Urothelium cell line (cell line): Measurements from ENCODE around the gene USP7.
"Not testable (repeated sequence)": the region's sequence is repeated elsewhere in the genome, so short reads cannot be mapped to it uniquely, and the experiment has no call there.

Experiments
- DNase-seq: peaks from one replicate; pipeline ENCODE4 v3.0.0; 2011; ENCODE audit warnings: low spot score, mixed read lengths
- FAIRE-seq: peaks from 2 replicates; lab custom pipeline; 2011; peaks lifted over from hg19 to GRCh38; lab: Jason Lieb, UNC

Gene USP7

DNA sequence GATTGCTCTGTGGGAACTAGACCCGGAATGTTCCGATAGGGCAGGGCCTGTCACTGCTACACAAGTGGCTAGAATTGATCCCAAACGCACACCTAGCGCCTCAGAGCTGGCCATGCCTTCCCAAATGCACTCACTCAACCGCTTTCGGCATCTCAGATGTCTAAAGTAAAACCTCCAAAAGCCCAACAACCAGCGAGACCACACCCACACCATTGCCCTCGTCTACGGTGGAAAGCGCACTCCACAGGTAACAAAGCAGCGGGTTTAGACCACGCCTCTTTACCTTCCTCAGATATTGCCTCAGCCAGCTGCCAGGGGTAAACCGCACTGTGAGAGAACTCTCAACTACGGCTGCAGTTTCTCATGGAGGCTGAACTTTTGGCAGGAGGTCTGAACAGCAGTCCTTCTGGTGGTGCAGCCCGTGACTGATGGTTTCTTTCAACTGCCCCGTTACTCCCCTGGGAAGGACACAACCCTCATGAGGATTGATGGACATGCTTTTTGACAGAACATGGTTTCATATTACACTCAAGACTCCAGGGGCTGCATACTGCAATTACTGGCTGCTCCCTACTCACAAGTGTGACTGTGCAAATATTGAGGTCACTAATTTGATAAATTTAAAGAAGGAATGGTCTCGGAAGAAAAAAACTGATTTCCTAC, 34.5 kb downstream of the USP7 start:
- no peak for DNase-seq
- FAIRE-seq: no peak

DNA sequence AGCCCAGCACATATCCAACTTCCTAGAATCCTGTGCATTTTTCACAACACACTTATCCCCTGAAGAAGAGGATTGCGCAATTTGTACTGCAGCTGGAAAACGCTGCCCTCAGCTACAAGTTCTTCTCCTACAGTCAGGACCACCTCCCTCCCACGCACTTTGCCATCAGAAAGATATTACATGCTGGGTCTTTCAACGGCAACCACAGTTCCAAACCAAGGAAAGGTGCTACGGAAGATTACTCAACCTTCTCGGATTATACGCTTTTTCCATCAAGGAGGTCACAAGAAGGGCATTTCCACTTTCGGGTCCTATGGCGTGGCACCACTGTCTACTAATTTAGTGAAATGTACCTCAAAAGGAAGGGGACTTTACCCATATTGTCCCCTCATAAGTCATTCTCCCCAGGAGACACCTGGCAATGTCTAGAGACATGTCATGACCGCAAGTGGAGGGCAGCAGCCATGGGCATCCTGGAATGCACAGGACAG, 35.2 kb downstream of the USP7 start:
- FAIRE-seq (no peak), DNase-seq (no peak)

DNA sequence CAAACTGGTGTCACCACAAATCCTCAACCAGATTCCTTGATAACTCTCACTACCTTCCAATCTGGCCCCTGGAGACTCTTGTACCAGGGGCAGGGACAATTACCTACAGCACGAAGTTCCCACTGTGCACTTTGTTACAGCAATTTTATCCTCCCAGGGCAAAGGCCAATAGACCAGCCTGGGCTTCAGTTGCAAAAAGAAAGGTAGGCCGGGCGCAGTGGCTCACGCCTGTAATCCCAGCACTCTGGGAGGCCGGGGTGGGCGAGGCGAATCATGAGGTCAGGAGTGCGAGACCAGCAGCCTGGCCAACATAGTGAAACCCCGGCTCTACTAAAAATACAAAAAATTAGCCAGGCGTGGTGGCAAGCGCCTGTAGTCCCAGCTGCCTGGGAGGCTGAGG, 36.9 kb downstream of the USP7 start:
- DNase-seq (no peak), FAIRE-seq (no peak)

DNA sequence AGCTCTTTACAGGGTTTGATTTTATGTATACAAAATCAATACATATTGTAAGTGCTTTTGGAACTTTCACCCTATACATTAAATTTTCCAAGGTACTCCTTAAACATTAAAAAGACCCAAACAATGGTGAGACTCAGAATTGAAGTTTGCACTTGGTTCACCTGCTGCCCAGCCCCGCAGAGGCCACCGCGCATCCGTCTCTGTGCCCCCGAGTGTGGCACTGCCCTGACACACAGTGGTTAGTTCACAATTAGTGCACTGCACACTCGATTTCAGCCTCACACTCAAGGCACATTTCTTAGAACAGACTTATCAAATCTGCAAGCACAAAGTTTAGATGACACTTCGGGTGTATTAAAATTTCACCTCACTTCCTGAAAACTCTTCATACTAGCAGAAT, 38.3 kb downstream of the USP7 start:
- no peak for FAIRE-seq
- no peak for DNase-seq

DNA sequence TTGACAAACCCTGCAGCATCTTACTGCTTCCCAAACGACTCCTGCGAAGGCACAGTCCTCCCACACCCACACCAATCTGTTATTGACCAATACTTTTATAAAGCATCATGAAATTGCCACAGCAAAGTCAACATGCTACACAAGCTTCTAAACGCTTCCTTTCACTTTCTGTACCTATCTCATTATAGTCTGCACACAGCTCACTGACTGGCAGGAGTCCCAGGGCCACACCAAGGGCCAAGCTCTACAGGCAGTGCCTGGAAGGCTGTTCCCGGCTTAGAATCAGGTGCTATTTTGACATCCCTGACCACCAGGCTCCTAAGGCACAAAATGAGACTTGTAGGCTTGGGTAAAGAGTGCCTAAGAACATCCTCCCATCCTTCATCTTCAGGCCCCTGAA, 39.5 kb downstream of the USP7 start:
- FAIRE-seq: no peak
- no peak for DNase-seq

DNA sequence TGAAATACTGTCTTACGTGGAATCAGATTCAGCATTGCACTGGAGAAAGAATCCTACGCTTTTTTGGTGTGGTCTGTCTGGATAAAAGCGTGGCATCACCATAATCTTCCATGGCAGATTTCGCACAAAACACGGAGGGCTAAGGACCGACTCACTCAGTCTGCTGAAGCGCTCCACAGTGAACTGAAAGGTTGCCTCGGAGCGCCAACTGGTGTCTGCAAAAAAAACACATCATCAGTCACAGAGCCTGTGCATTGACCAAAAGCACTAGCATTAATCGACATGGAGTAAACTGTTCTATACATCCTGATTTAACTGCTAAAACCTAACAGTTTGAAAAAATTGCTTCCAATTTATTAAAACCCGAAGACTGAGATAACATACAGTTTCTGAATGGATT, 40.5 kb downstream of the USP7 start:
- FAIRE-seq (no peak), DNase-seq (no peak)

DNA sequence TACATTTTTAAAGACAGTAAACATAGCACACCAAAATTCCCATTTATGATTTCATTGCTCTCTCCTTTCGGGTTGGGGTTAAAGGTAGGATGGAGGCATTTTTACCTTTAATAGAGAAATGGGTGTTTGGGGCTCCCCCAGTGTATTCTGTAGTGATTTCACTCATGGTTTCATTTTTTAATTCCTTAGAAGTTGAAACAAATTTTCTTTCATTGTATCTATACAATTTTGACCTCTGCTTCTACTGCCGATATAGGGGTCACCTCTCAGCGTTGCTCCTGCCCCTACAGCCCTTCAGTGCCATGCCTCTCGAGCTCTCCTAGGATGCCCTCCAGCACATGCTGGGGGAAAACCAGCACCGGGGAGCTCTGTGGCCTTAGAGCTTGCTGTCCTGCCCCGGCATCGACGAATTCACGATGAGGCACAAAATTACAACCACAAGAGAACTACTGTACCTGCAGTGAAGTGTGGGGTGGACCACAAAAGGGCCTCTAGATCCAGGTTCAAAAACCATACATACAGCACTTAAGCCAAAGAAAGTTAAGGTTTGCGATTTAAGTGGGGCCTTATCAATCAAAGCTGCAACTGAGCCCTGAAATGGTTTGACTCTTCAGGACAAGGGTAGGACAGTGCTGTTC, 42.2 kb downstream of the USP7 start:
- no peak for FAIRE-seq
- no peak for DNase-seq

DNA sequence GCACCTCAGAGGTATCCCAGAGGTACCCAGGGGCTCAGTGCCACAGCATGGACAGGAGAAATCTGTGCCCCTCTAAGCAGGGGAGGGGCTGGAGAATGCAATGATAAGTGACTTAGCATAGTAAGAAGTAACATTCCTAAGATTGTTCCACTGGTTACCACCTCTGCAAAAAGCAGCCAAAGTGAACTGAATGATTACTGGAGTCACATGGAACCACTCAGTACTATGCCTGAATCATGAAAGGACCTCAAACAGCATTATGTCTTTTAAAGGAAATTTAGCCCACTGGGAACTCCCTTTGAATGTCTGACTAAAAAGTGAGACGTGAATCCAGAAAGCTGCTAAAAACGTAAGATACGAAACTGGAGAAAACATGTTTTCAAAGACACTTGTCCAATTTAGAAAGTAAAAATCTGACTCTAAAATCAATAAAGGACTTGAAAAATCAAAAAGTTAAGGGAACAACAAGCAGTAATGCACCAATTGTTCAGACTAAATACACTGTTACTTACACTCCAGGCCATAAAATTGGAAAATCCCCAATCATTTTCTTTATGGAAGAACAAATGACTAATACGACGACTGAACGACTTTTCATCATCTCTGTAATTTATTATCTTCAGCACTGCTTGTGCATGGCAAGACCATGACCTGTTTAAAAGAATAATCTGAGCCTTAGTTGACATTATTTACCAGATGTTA, 42.9 kb downstream of the USP7 start:
- FAIRE-seq (no peak), DNase-seq (no peak)

DNA sequence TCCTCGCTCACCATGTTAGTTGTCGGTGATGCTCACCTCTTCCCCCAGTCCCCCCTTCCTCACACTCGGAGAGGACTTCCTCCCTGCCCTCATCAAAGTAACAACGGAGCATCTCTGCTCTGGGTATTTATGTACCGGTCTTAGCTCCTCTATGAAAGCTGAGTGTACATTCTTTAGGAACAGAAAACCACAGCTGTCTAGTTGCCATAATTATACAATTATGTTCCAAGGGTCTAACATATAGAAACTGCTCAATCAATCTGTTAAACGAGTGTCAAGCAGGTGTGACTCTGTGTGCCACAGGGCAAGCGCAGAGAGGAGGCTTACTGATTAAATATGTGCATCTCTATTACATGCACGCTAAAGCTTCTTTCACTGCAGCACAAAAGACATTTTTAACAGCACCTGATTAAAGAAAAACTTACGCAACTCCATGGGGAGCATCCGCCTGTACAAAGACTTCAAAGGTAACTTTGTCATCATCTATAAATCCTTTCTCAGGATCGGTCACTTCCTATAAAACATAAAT, 43.7 kb downstream of the USP7 start:
- no peak for DNase-seq
- no peak for FAIRE-seq

DNA sequence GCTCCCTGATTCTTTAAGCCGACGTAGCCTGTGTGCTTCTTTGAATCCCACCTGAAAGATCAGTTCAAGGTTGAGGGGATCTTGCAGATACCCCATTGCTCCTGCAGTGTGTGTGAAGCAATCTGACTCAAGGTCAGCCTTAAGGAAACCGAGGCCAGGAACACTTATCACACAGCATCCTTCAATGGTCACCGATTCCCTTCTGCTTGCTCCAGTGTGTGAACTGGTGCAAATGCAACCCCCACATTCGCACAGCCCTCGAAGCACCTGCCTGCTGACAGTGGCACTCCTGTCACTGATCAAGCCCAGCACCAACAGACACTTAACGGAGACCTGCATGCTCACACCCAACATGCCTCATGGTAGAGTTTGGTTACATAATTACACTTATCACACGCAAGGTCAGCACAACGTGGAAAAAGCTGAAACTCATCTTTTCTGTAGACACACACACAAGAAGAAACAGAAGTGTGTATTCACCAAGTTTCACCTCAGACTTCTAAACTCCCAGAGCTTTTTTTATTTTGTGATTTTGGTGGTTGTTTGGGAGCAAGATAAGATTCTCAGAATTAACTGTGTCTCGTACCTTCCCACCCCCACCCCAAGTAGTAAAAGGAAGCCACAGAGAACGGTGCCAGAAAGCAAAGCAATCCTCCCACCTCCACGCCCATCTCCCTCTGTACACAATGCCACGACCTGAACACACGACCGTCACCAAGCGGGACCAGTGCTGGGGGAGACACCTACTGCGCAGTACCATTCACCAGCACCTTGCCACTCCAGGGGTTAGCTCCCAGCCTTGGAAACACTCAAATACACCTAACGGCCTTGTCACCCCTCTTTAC, 44.4 kb downstream of the USP7 start:
- DNase-seq (no peak), FAIRE-seq (no peak)

DNA sequence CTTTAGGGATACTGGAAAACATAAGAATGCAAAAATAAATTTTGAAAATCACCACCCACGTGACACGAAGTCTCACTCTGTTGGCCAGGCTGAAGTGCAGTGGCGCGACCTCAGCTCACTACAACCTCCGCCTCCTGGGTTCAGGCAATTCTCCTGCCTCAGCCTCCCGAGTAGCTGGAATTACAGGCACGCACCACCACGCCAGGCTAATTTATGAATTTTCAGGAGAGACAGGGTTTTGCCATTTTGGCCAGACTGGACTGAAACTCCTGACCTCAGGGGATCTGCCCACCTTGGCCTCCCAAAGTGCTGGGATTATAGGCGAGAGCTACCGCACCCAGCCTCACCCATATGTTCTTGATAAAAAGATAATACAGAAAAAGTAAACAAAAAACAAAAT, 46.4 kb downstream of the USP7 start:
- not testable (repeated sequence) for DNase-seq, FAIRE-seq

DNA sequence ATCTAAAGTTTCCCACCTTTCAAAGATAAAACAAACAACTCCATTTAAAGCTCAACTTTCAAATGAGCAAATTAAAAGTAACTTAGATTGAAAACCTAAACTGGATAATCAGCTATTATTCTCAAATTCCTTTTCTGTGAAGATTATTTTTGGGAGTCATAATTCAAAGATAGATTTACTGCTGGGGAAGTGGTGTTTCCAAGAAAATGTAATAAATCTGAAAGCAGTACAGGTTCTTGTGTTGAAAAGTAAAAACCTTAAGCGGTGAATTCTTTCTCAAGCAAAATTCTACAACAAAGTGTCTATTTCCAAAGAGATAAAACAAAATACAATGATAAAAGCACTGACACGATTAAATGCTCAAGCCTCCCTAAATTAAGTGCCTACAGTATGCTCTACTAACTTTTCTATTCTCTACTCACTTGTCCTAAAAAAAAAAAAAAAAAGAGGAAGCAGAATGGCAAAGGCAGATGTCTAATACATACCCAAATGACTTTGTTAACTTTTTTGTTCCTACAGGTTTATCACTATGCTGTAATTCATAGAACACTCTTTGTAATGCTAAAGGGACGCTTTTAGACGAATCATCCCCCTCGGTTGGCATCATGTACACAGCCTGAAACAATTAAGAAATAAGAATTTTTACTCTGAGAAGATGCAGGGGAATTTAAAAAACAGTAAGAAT, 47.0 kb downstream of the USP7 start:
- no peak for DNase-seq
- no peak for FAIRE-seq

DNA sequence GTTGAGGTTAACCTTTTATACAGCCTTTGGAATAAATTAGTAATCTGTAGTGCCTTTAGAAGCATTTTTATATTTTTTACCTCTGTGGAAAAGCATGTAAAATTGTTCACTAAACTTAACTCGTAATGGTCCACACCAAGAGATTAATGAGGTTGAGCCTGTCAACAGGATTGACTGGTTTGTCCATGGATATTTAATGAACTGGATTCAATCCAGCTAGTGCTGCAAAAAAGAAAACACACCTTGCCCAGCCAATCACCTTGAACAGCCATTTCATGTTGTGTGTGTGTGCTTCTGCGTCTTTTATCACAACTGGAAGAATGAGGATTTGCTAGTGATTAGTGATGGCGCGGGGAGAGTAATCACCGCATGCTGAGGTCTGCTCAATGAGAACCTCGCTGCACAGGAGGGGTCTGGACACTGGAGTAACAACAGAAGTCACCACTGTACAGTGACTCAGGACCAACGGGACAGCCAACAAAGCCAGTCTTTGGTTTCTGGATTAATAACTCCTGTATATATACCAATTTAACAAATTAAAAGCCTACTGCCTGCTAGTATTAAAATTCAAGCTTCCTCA, 47.9 kb downstream of the USP7 start:
- no peak for DNase-seq
- FAIRE-seq: no peak

DNA sequence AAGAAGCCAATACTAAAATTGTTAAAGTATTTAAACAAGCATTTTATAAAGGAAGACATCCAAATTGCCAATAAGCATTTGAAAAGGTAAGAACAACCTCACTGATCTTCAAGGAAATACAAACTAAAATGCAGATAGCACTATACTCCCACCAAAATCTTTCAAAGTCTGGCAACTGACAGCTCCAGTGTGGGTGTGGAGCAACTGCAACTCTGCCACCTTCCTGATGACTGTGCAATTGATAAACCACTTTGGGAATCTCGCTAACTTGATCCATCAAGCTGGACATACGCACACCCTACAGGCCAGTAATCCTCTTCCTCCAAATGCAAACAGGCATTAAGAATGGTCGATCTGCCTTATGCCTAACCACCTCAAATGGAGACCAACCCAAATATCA, 49.6 kb downstream of the USP7 start:
- FAIRE-seq (no peak), DNase-seq (no peak)

DNA sequence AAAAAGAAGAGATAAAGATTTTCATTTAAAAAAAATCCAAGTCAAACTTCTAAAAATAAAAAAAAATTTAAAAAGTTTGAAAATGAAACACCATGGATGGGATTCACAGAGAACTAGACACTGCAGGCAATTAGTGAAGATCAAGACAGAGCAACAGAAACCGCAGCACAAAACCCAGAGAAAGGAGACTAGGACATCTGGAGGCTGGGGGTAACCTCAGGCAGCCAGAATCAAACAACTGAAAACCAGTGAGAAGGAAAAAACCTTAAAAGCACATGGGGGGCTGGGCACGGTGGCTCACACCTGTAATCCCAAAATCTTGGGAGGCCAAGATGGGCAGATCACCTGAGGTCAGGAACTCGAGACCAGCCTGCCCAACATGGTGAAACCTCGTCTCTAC, 50.9 kb downstream of the USP7 start:
- DNase-seq (no peak), FAIRE-seq (no peak)

DNA sequence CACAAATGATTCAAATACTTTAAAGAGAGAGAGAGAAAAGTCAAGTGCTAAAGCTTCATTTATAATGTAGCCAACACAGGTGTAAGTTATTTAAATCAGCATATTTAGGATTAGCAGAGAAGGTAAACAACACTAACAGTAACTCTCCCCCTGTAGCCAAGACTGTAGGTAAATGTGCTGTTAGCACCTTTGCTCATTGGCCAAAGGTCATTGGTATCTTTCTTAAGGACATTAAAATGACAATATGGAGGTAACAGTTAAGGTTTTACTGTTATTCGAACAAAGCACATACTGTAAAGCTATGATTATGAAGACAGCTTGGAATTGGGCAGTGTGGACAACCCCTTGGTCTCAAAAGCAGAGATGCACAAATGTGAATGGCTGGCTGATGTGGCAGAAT, 52.9 kb downstream of the USP7 start:
- no peak for FAIRE-seq

DNA sequence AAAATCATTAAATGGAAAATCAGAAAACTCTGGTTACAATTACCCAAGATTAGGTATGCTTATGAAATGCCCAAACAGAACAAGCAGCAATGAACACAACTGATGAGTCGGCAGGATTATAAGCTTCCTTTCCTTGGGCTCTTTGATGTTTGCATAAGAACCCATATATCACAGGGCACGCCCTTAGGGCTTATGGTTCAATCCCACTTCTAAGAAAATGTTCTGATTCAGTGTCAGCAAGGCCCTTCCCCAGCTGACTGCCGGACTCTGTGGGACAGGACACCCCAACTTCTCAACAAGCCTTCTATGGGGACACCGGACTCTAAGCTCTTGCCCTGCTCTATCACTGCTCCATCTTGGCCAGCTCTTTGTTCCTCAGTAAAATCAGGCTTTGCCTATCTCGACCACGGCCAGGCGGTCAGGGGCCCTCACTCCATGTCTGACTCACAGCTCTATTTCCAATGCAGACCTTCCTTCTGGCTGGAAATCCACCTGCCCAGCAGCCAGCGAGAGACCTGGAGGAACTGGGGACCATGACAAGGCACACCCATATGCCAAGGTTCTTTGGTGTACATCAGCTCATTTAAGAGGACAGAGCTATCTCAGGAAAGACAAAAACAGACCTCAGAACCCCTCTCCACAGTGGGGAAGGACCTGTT, 54.8 kb downstream of the USP7 start:
- DNase-seq: no peak
- no peak for FAIRE-seq

More for the DNA sequence above, 52.9 kb downstream of the USP7 start:
- DNase-seq: no peak

DNA sequence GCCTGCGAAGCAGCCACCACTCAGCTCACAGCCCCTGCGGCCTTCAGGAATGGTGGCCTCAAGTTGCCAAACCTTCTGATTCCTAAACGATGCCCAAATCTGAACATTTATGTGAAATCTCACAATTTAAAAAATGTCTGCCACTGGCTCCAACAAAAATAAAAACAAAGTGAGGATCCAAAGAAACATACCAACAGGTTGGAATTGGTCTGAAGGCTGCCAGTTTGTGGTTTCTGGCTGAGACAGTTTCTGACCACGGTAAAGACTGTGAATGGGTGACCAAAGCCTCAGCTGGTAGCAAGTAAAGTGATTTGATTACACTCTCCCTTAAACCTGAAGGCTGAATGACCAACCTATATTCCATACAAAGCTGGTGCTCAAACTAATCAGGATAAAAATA, 56.6 kb downstream of the USP7 start:
- no peak for DNase-seq
- FAIRE-seq: no peak

DNA sequence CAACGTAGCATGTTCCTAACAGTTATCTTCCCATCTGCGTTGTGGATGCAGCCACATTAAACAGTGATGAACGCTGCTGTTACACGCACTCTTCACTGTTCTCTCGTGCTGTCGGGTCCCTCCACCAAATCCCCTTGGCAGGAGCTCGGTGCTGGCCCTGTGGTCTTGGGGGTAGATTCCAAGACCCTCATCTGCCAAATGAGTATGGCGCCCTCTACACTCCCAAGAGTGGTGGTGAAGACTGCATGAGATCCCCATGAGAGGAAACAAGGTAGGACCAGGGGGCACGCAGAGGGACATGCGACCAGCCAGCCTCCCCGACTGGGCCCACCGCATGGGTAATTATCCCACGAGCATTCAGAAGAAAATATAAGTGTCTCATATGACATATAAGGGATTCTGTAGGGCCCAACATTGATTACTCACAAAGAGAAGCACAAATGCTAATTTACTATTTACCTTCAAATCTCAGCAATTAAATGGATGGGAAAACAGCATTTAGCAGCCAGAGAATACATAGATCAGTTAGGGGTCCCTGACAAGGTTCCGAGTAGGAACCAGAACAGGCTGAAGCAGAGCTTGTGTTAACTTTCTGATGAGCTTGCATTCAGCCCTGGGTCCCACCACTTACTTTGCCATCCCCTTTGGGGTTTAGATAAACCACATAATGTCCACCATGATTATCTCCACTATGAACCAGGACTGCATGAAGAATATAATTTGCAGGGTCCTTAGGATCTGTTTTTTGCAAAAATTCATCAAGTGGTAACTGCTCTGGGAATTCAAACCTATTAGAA, 57.7 kb downstream of the USP7 start:
- DNase-seq: no peak
- no peak for FAIRE-seq
